GM23338 (cell line): Measurements from ENCODE around the gene KCNAB1. TPM values are rescaled to one million over a fixed set of nuclear protein-coding genes. Genes with fewer than 3 reads are reported as not detected.

Source experiments
- ATAC-seq: fragments of 200-7000 bp; cut with Tn5 transposase; 3 replicates; pipeline ENCODE4 v1.9.1; 2020
- DNase-seq: peaks from one replicate; pipeline ENCODE4 v3.0.0-alpha.2; 2015; ENCODE audit warnings: low spot score
- H2AFZ ChIP-seq: fragments of 200-600 bp; sonication (generic); 2 replicates; pipeline ENCODE4 v1.8.0; 2016; ENCODE audit warnings: antibody characterized with exemption, mild to moderate bottlenecking, moderate library complexity
- H3F3A ChIP-seq: fragments of 200-600 bp; sonication (generic); replicated peaks from 2 replicates; pipeline ENCODE4 v1.8.0; 2017; ENCODE audit warnings: antibody characterized with exemption, mixed run types, low read depth
- H3K27ac ChIP-seq: fragments of 200-600 bp; sonication (generic); 2 replicates; pipeline ENCODE4 v1.6.1; 2016; ENCODE audit warnings: low read depth
- H3K27me3 ChIP-seq: fragments of 200-600 bp; sonication (generic); 2 replicates; pipeline ENCODE4 v1.8.0; 2016; ENCODE audit warnings: mild to moderate bottlenecking, mixed run types, moderate library complexity; ENCODE audit not compliant: insufficient read depth
- H3K36me3 ChIP-seq: fragments of 200-600 bp; sonication (generic); 2 replicates; pipeline ENCODE4 v1.8.0; 2016; ENCODE audit warnings: mild to moderate bottlenecking; ENCODE audit not compliant: insufficient read depth
- H3K4me1 ChIP-seq: fragments of 200-600 bp; sonication (generic); 2 replicates; pipeline ENCODE4 v1.8.0; 2016; ENCODE audit warnings: mild to moderate bottlenecking, moderate library complexity; ENCODE audit not compliant: insufficient read depth
- H3K4me2 ChIP-seq: fragments of 200-600 bp; sonication (generic); 2 replicates; pipeline ENCODE4 v1.7.1; 2017; ENCODE audit warnings: mixed run types
- H3K4me3 ChIP-seq: fragments of 200-600 bp; sonication (generic); 2 replicates; pipeline ENCODE4 v1.6.1; 2016; ENCODE audit warnings: mixed run types
- H3K79me2 ChIP-seq: fragments of 200-600 bp; sonication (generic); replicated peaks from 2 replicates; pipeline ENCODE4 v1.8.0; 2017; ENCODE audit warnings: mild to moderate bottlenecking; ENCODE audit not compliant: insufficient read depth
- H3K9me2 ChIP-seq: fragments of 200-600 bp; sonication (generic); 2 replicates; pipeline ENCODE4 v1.8.0; 2017; ENCODE audit not compliant: insufficient read depth
- H4K20me1 ChIP-seq: fragments of 200-600 bp; sonication (generic); replicated peaks from 2 replicates; pipeline ENCODE4 v1.8.0; 2017; ENCODE audit warnings: mild to moderate bottlenecking; ENCODE audit not compliant: insufficient read depth
- H3K27ac Mint-ChIP-seq: 2 replicates; pipeline ENCODE4 v1.8.0; 2020; ENCODE audit warnings: inconsistent platforms, mild to moderate bottlenecking, moderate library complexity, mixed read lengths
- H3K27me3 Mint-ChIP-seq: 3 replicates; pipeline ENCODE4 v1.8.0; 2022; ENCODE audit warnings: low read depth, mild to moderate bottlenecking, moderate library complexity, mixed read lengths, inconsistent platforms; ENCODE audit not compliant: insufficient read depth, poor library complexity
- H3K36me3 Mint-ChIP-seq: 3 replicates; pipeline ENCODE4 v1.8.0; 2021; ENCODE audit warnings: low read depth, mild to moderate bottlenecking, inconsistent platforms, moderate library complexity, mixed read lengths
- H3K4me1 Mint-ChIP-seq: 3 replicates; pipeline ENCODE4 v1.8.0; 2020; ENCODE audit warnings: mild to moderate bottlenecking, inconsistent platforms, mixed read lengths
- H3K4me3 Mint-ChIP-seq: 3 replicates; pipeline ENCODE4 v1.8.0; 2021; ENCODE audit warnings: moderate library complexity, mild to moderate bottlenecking, inconsistent platforms, mixed read lengths
- H3K9me3 Mint-ChIP-seq: 3 replicates; pipeline ENCODE4 v1.8.0; 2020; ENCODE audit warnings: moderate library complexity, mild to moderate bottlenecking, inconsistent platforms, mixed read lengths
- CREB1 ChIP-seq: fragments of 250-450 bp; sonication (Bioruptor Pico); IDR thresholded peaks from 2 replicates; pipeline ENCODE4 v1.5.0; 2020; ENCODE audit warnings: low read depth, mild to moderate bottlenecking, moderate library complexity
- CTCF ChIP-seq, 2 experiments: fragments of 200-600 bp in 1 of 2; sonication (generic) in 1 of 2; conservative IDR thresholded peaks; 2 replicates each; pipeline versions ENCODE4 v1.5.1 to v1.6.1; 2016 to 2017; ENCODE audit warnings: antibody characterized with exemption in 2 of 2, low read depth in 2 of 2, mild to moderate bottlenecking in 2 of 2, moderate library complexity in 1 of 2
- ETS1 ChIP-seq: IDR thresholded peaks from 2 replicates; pipeline ENCODE4 v1.6.1; 2016; ENCODE audit warnings: antibody characterized with exemption
- EZH2 ChIP-seq: fragments of 200-600 bp; sonication (generic); IDR thresholded peaks from one replicate; pipeline ENCODE4 v1.8.0; 2017; ENCODE audit warnings: antibody characterized with exemption, mild to moderate bottlenecking, low read depth; ENCODE audit not compliant: unreplicated experiment
- EZH2phosphoT487 ChIP-seq: fragments of 200-600 bp; sonication (generic); IDR thresholded peaks from one replicate; pipeline ENCODE4 v1.8.1; 2018; ENCODE audit warnings: antibody characterized with exemption; ENCODE audit not compliant: unreplicated experiment
- JUNB ChIP-seq: IDR thresholded peaks from one replicate; pipeline ENCODE4 v1.6.1; 2016; ENCODE audit warnings: antibody characterized with exemption; ENCODE audit not compliant: unreplicated experiment
- NANOG ChIP-seq: IDR thresholded peaks from 2 replicates; pipeline ENCODE4 v1.6.1; 2016; ENCODE audit warnings: antibody characterized with exemption, borderline replicate concordance
- POLR2AphosphoS5 ChIP-seq: IDR thresholded peaks from 2 replicates; pipeline ENCODE4 v1.6.1; 2016; ENCODE audit warnings: antibody characterized with exemption, low read depth
- REST ChIP-seq: IDR thresholded peaks from one replicate; pipeline ENCODE4 v1.6.1; 2018; ENCODE audit warnings: antibody characterized with exemption; ENCODE audit not compliant: unreplicated experiment
- STAT1 ChIP-seq: IDR thresholded peaks from one replicate; pipeline ENCODE4 v1.6.1; 2016; ENCODE audit warnings: antibody characterized with exemption; ENCODE audit not compliant: unreplicated experiment
- ZNF114 ChIP-seq: fragments of 250-450 bp; sonication (Bioruptor Pico); IDR thresholded peaks from 2 replicates; pipeline ENCODE4 v1.5.0; 2020; ENCODE audit warnings: mild to moderate bottlenecking, moderate library complexity
- ZNF331 ChIP-seq: fragments of 250-450 bp; sonication (Bioruptor Pico); IDR thresholded peaks from 2 replicates; pipeline ENCODE4 v1.5.0; 2020; ENCODE audit warnings: low read depth, mild to moderate bottlenecking, moderate library complexity
- ZNF462 ChIP-seq: fragments of 250-450 bp; sonication (Bioruptor Pico); IDR thresholded peaks from 2 replicates; pipeline ENCODE4 v1.5.0; 2020; ENCODE audit warnings: mild to moderate bottlenecking, moderate library complexity
- polyA plus RNA-seq: library from polyadenylated mRNA; unstranded; fragments of >200 nt; fragmentation: Nextera tagmentation; extraction: Ambion mirVana; gene quantifications from 2 replicates; pipeline ENCODE4 v1.2.1, GENCODE V29; 2016
- total RNA-seq: library from RNA; depleted of rRNA; stranded (reverse); fragments of >200 nt; shearing (Covaris generic); gene quantifications from 2 replicates; pipeline ENCODE4 v1.2.3, GENCODE V29; 2014

Gene KCNAB1
- total and polyA plus RNA-seq, 2 experiments from 2014 or later, result 0.69 to 2.6 TPM

- no peaks in the 10 kb centered on the region for H4K20me1 ChIP-seq
- H2AFZ ChIP-seq, result no peak overlapping the region
- Mint-ChIP-seq H3K4me3 (no peak overlapping the region), H3K36me3 (no peaks in the 10 kb centered on the region), H3K27me3 (peaks cover 7% of the 10 kb centered on the region), H3K4me1 (peaks cover 5% of the 10 kb centered on the region), H3K27ac (no peak overlapping the region), H3K9me3 (no peaks in the 10 kb centered on the region; the same call in 2 of the 3 replicates)
- no peak for ATAC-seq
- H3K27me3 ChIP-seq, result no peaks in the 10 kb centered on the region
- H3K79me2 ChIP-seq, result no peaks in the 10 kb centered on the region
- H3K27ac ChIP-seq, result no peak overlapping the region
- no peaks in the 10 kb centered on the region for H3F3A ChIP-seq
- peaks cover 9% of the 10 kb centered on the region; the same call in 1 of the 2 replicates for H3K4me1 ChIP-seq
- no peak overlapping the region for H3K4me2 ChIP-seq
- H3K36me3 ChIP-seq, result no peaks in the 10 kb centered on the region
- DNase-seq, result no peak
- H3K9me2 ChIP-seq, result peaks cover 8% of the 10 kb centered on the region; the same call in 1 of the 2 replicates
- H3K4me3 ChIP-seq, result no peak overlapping the region
- no peak for TF ChIP-seq EZH2phosphoT487
- TF ChIP-seq POLR2AphosphoS5, result no peak
- no peak for TF ChIP-seq STAT1
- no peak for TF ChIP-seq EZH2
- TF ChIP-seq ZNF114 (CRISPR knock-in tag), result no peak
- no peak for TF ChIP-seq ETS1
- TF ChIP-seq CREB1, result no peak
- no peak for TF ChIP-seq CTCF (conservative IDR thresholded peaks at IDR 0.05; ENCODE audit: low read depth in 2 of 2)
- TF ChIP-seq JUNB, result no peak
- no peak for TF ChIP-seq ZNF462 (CRISPR knock-in tag)
- no peak for TF ChIP-seq NANOG
- no peak for TF ChIP-seq ZNF331 (CRISPR knock-in tag)
- TF ChIP-seq REST, result no peak
Measured at GRCh38 chr3:156378871-156379270, 258.5 kb downstream of the KCNAB1 start.
